ENCODE measurements around the gene C6orf118. TPM values are rescaled to one million over a fixed set of nuclear protein-coding genes. Genes with fewer than 3 reads are reported as not detected.

Gene C6orf118
- total and polyA plus RNA-seq, 2 of the 8 experiments (the other 6 are each of a cell fraction or from before 2014, with no cell fraction given): 0.35 to 0.58 TPM

GRCh38 chr6:165272585-165272984 is 36.8 kb downstream of the C6orf118 start:
- H3K23ac ChIP-seq (ENCODE audit: insufficient read length): no peak overlapping the region
- no peaks in the 10 kb centered on the region for H4K20me1 ChIP-seq (replicated peaks in 1 of 2; ENCODE audit: control insufficient read depth in 1 of 2, insufficient read depth in 2 of 2, low read length in 2 of 2)
- H2BK20ac ChIP-seq (ENCODE audit: low read length): no peak overlapping the region
- H2BK120ac ChIP-seq (replicated peaks; ENCODE audit: low read depth, low read length): no peak overlapping the region
- H3K14ac ChIP-seq (ENCODE audit: insufficient read length): no peak overlapping the region
- peaks cover 5% of the 10 kb centered on the region; the same call in 1 of the 2 replicates for H3K23me2 ChIP-seq (ENCODE audit: low read depth, low read length)
- no peaks in the 10 kb centered on the region for H3K27me3 ChIP-seq (replicated peaks in 1 of 4; ENCODE audit: control insufficient read depth in 3 of 4, extremely low read depth in 1 of 4, insufficient read depth in 3 of 4, low read length in 3 of 4)
- ChIA-PET CTCF (ENCODE audit: partially characterized antibody) (no interaction called here), POLR2A (ENCODE audit: partially characterized antibody) (no interaction called here)
- H4K8ac ChIP-seq (ENCODE audit: extremely low read depth, insufficient read depth, low read length): no peak overlapping the region
- FAIRE-seq: no peak
- H3K4me1 ChIP-seq (replicated peaks in 1 of 4; ENCODE audit: control insufficient read depth in 3 of 4, insufficient read depth in 4 of 4, low read length in 3 of 4): no peaks in the 10 kb centered on the region
- H3K9ac ChIP-seq (replicated peaks in 1 of 4; ENCODE audit: extremely low read depth in 1 of 4, low read depth in 3 of 4, low read length in 3 of 4): no peak overlapping the region
- H2AFZ ChIP-seq (ENCODE audit: low read length): no peak overlapping the region
- H3K4me3 ChIP-seq (ENCODE audit: extremely low read depth in 1 of 4, insufficient read depth in 2 of 4, low read depth in 3 of 4, low read length in 4 of 4): no peak overlapping the region
- no peak overlapping the region for H3K4me2 ChIP-seq (ENCODE audit: insufficient read depth in 1 of 2, low read depth in 2 of 2, low read length in 2 of 2)
- no peak overlapping the region for H3K56ac ChIP-seq (replicated peaks; ENCODE audit: insufficient read length, low read depth, low read length)
- H3K4ac ChIP-seq (replicated peaks; ENCODE audit: insufficient read length, low read depth, low read length): no peak overlapping the region
- no peak overlapping the region for H3K18ac ChIP-seq (ENCODE audit: extremely low read depth, low read length)
- 97% methylated on average over 6 of the region's 6 CpGs; no CpG with 5 or more reads in 1 of the 2 experiments for WGBS, 2 experiments (ENCODE audit: extremely low coverage in 1 of 2, insufficient coverage in 1 of 2, insufficient read length in 1 of 2, insufficient replicate concordance in 2 of 2, low coverage in 1 of 2, low lambda C conversion rate in 2 of 2, missing lambda C conversion rate in 1 of 2)
- no peak overlapping the region for H2AK5ac ChIP-seq (ENCODE audit: low read depth, low read length)
- no peak overlapping the region for H2BK12ac ChIP-seq (ENCODE audit: low read depth, low read length)
- no peak overlapping the region for H2BK5ac ChIP-seq (ENCODE audit: low read depth, low read length)
- H4K91ac ChIP-seq (replicated peaks; ENCODE audit: insufficient read length, low read length): no peak overlapping the region
- no peak overlapping the region for H3K27ac ChIP-seq (ENCODE audit: low read depth, low read length)
- H3K79me2 ChIP-seq (ENCODE audit: control insufficient read depth in 1 of 2, insufficient read depth in 2 of 2, low read length in 2 of 2): no peaks in the 10 kb centered on the region
- no peaks in the 10 kb centered on the region for H3K36me3 ChIP-seq (ENCODE audit: control insufficient read depth in 2 of 4, insufficient read depth in 4 of 4, low read length in 3 of 4)
- no peaks in the 10 kb centered on the region for H3K79me1 ChIP-seq (ENCODE audit: low read depth, low read length)
- no peaks in the 10 kb centered on the region for H3K9me3 ChIP-seq (ENCODE audit: insufficient read depth in 2 of 2, low read depth in 1 of 2, low read length in 1 of 2)
- DNase-seq (ENCODE audit: low read depth in 1 of 2, low spot score in 2 of 2): no peak
- H2BK15ac ChIP-seq (ENCODE audit: low read length): no peak overlapping the region
- no peak overlapping the region for H4K5ac ChIP-seq (ENCODE audit: insufficient read length, low read depth, low read length)
- TF ChIP-seq SIN3A (conservative IDR thresholded peaks at IDR 0.05 in 1 of 2, IDR thresholded peaks at IDR 0.05 in 1 of 2; ENCODE audit: low read depth in 1 of 2, low read length in 2 of 2) (no peak), SP4 (IDR thresholded peaks at IDR 0.05; ENCODE audit: low read length) (no peak), RNF2 (IDR thresholded peaks at IDR 0.05; ENCODE audit: borderline replicate concordance, low read depth, low read length, missing control alignments, poor library complexity, severe bottlenecking) (no peak), EP300 (IDR thresholded peaks at IDR 0.05; ENCODE audit: borderline replicate concordance in 1 of 2, low read depth in 2 of 2, low read length in 2 of 2) (no peak), NRF1 (IDR thresholded peaks at IDR 0.05; ENCODE audit: low read depth, low read length) (no peak), SP1 (IDR thresholded peaks at IDR 0.05; ENCODE audit: low read depth, low read length) (no peak), ATF3 (IDR thresholded peaks at IDR 0.05; ENCODE audit: insufficient read depth, low read depth, low read length) (no peak), SRF (IDR thresholded peaks at IDR 0.05; ENCODE audit: low read depth, low read length) (no peak), MAFK (IDR thresholded peaks at IDR 0.05; ENCODE audit: low read depth, low read length) (no peak), RBBP5 (IDR thresholded peaks at IDR 0.05; ENCODE audit: borderline replicate concordance, low read depth, low read length) (no peak), GTF2F1 (IDR thresholded peaks at IDR 0.05; ENCODE audit: borderline replicate concordance, low read depth, low read length) (no peak), EZH2 (IDR thresholded peaks at IDR 0.05; ENCODE audit: low read depth, low read length, severe bottlenecking) (no peak), POLR2AphosphoS5 (IDR thresholded peaks at IDR 0.05; ENCODE audit: low read depth, low read length) (no peak), TAF1 (IDR thresholded peaks at IDR 0.05; ENCODE audit: low read depth, low read length) (no peak)
